Measurements from ENCODE around the gene RGS7. TPM values are rescaled to one million over a fixed set of nuclear protein-coding genes. Genes with fewer than 3 reads are reported as not detected.

RGS7 gene
- polyA plus RNA-seq, 1 donor (not counting 4 experiments of a cell fraction or from before 2014, with no cell fraction given): not detected

- dilution Hi-C loops (cut with MboI; ENCODE audit: extremely low pct_ligation_motif_present, low sequenced_read_pairs): no loop called here
- Histone ChIP-seq H3K36me3 (ENCODE audit: control insufficient read depth in 2 of 2, extremely low read depth in 1 of 2, insufficient read depth in 2 of 2, low read length in 2 of 2) (no peaks in the 10 kb centered on the region), H3K27ac (ENCODE audit: control insufficient read depth, insufficient read depth, low read length) (no peak overlapping the region), H3K4me1 (ENCODE audit: control insufficient read depth, extremely low read depth, insufficient read depth, low read length) (no peaks in the 10 kb centered on the region), H3K9ac (ENCODE audit: control insufficient read depth, extremely low read depth, insufficient read depth, low read length) (no peak overlapping the region), H3K4me2 (ENCODE audit: control insufficient read depth, extremely low read depth, insufficient read depth, low read depth, low read length) (no peak overlapping the region), H3K79me2 (ENCODE audit: control insufficient read depth, insufficient read depth, low read length) (no peaks in the 10 kb centered on the region), H3K9me3 (ENCODE audit: control insufficient read depth, low read depth, low read length) (no peaks in the 10 kb centered on the region), H4K20me1 (ENCODE audit: control insufficient read depth, extremely low read depth, insufficient read depth, low read length) (no peaks in the 10 kb centered on the region), H2AFZ (ENCODE audit: control insufficient read depth, low read length) (no peak overlapping the region), H3K27me3 (ENCODE audit: control insufficient read depth, extremely low read depth, insufficient read depth, low read length) (no peaks in the 10 kb centered on the region), H3K4me3 (ENCODE audit: control insufficient read depth in 2 of 3, extremely low read depth in 1 of 3, insufficient read depth in 2 of 3, low read depth in 1 of 3, low read length in 3 of 3) (no peak overlapping the region), H3K9me1 (ENCODE audit: control insufficient read depth, extremely low read depth, insufficient read depth, low read length) (no peaks in the 10 kb centered on the region)
- no peak for DNase-seq (ENCODE audit: low read depth, low spot score)
- FAIRE-seq: no peak
- TF ChIP-seq, protein P1, sequence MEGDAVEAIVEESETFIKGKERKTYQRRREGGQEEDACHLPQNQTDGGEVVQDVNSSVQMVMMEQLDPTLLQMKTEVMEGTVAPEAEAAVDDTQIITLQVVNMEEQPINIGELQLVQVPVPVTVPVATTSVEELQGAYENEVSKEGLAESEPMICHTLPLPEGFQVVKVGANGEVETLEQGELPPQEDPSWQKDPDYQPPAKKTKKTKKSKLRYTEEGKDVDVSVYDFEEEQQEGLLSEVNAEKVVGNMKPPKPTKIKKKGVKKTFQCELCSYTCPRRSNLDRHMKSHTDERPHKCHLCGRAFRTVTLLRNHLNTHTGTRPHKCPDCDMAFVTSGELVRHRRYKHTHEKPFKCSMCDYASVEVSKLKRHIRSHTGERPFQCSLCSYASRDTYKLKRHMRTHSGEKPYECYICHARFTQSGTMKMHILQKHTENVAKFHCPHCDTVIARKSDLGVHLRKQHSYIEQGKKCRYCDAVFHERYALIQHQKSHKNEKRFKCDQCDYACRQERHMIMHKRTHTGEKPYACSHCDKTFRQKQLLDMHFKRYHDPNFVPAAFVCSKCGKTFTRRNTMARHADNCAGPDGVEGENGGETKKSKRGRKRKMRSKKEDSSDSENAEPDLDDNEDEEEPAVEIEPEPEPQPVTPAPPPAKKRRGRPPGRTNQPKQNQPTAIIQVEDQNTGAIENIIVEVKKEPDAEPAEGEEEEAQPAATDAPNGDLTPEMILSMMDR (optimal IDR thresholded peaks at IDR 0.05 in 1 of 3, IDR thresholded peaks at IDR 0.05 in 1 of 3, conservative IDR thresholded peaks at IDR 0.05 in 1 of 3; ENCODE audit: extremely low read depth in 1 of 3, insufficient read depth in 2 of 3, low read length in 3 of 3): no peak
- TF ChIP-seq EZH2 (IDR thresholded peaks at IDR 0.05; ENCODE audit: low read length): no peak
These were observed 588.0 kb downstream of the RGS7 start for GRCh38 chr1:240768979-240769378.

DNA sequence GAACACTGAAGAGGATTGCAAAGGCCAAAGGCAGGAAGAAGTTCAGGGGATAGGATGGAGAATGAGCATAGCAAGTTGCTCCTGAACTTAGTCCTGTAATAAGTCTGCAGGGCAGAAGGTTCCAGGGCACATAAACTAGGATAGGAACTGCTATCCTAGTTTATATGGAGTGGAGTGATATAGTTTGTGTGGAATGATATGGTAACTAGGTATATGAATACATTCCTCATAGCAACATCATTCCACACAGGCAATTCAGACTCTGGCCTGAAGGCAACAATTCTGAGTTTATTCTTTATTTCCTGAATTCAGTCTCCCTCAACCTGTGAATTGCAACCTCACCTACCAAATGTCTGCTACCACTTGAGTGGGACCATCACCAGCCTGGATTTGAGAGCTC is 590.2 kb downstream of the RGS7 start:
- Histone ChIP-seq H3K79me2 (ENCODE audit: control insufficient read depth, insufficient read depth, low read length) (no peaks in the 10 kb centered on the region), H4K20me1 (ENCODE audit: control insufficient read depth, extremely low read depth, insufficient read depth, low read length) (no peaks in the 10 kb centered on the region), H3K9ac (ENCODE audit: control insufficient read depth, extremely low read depth, insufficient read depth, low read length) (no peak overlapping the region), H3K4me2 (ENCODE audit: control insufficient read depth, extremely low read depth, insufficient read depth, low read depth, low read length) (no peak overlapping the region), H3K27me3 (ENCODE audit: control insufficient read depth, extremely low read depth, insufficient read depth, low read length) (no peaks in the 10 kb centered on the region), H3K9me3 (ENCODE audit: control insufficient read depth, low read depth, low read length) (no peaks in the 10 kb centered on the region), H3K27ac (ENCODE audit: control insufficient read depth, insufficient read depth, low read length) (no peak overlapping the region), H3K4me1 (ENCODE audit: control insufficient read depth, extremely low read depth, insufficient read depth, low read length) (no peaks in the 10 kb centered on the region), H3K36me3 (ENCODE audit: control insufficient read depth in 2 of 2, extremely low read depth in 1 of 2, insufficient read depth in 2 of 2, low read length in 2 of 2) (no peaks in the 10 kb centered on the region), H3K9me1 (ENCODE audit: control insufficient read depth, extremely low read depth, insufficient read depth, low read length) (no peaks in the 10 kb centered on the region), H3K4me3 (ENCODE audit: control insufficient read depth in 2 of 3, extremely low read depth in 1 of 3, insufficient read depth in 2 of 3, low read depth in 1 of 3, low read length in 3 of 3) (no peak overlapping the region), H2AFZ (ENCODE audit: control insufficient read depth, low read length) (no peak overlapping the region)
- dilution Hi-C loops (cut with MboI; ENCODE audit: extremely low pct_ligation_motif_present, low sequenced_read_pairs): no loop called here
- FAIRE-seq (no peak), DNase-seq (ENCODE audit: low read depth, low spot score) (no peak)
- TF ChIP-seq, protein P1 (optimal IDR thresholded peaks at IDR 0.05 in 1 of 3, IDR thresholded peaks at IDR 0.05 in 1 of 3, conservative IDR thresholded peaks at IDR 0.05 in 1 of 3; ENCODE audit: extremely low read depth in 1 of 3, insufficient read depth in 2 of 3, low read length in 3 of 3): no peak

Measured in keratinocyte (primary cell).